KOPT-K1 (cell line): ENCODE results near the gene N4BP2.
"Not testable (repeated sequence)": the region's sequence is repeated elsewhere in the genome, so short reads cannot be mapped to it uniquely, and the experiment has no call there.

Source experiments
- H3K27ac ChIP-seq: fragments of 200-600 bp; sonication (generic); 2 replicates; pipeline ENCODE4 v1.5.1; 2016; ENCODE audit warnings: antibody characterized with exemption, mild to moderate bottlenecking, low read depth, low read length; ENCODE audit not compliant: poor library complexity, severe bottlenecking
- H3K36me3 ChIP-seq: fragments of 200-600 bp; sonication (generic); 2 replicates; pipeline ENCODE4 v1.5.1; 2017; ENCODE audit warnings: antibody characterized with exemption, mild to moderate bottlenecking, low read length, moderate library complexity; ENCODE audit not compliant: insufficient read depth
- H3K9me3 ChIP-seq: fragments of 200-600 bp; sonication (generic); 2 replicates; pipeline ENCODE4 v1.5.1; 2017; ENCODE audit warnings: antibody characterized with exemption, low read length, mild to moderate bottlenecking; ENCODE audit not compliant: insufficient read depth, poor library complexity, severe bottlenecking

Gene N4BP2

GRCh38 chr4:40122941-40123340 lies 66.3 kb downstream of the N4BP2 start:
- H3K36me3 ChIP-seq = peaks cover 54% of the 10 kb centered on the region
- no peaks in the 10 kb centered on the region for H3K9me3 ChIP-seq
- H3K27ac ChIP-seq = no peak overlapping the region

- Histone ChIP-seq H3K9me3 (no peaks in the 10 kb centered on the region), H3K27ac (peak overlapping the region; percentile 59), H3K36me3 (peaks cover 58% of the 10 kb centered on the region)
These were observed 68.0 kb downstream of the N4BP2 start for GRCh38 chr4:40124690-40125089.

GRCh38 chr4:40130401-40131036 lies 73.9 kb downstream of the N4BP2 start:
- peaks cover 86% of the 10 kb centered on the region for H3K36me3 ChIP-seq
- H3K27ac ChIP-seq = no peak overlapping the region
- no peaks in the 10 kb centered on the region for H3K9me3 ChIP-seq

GRCh38 chr4:40132816-40133215 lies 76.2 kb downstream of the N4BP2 start:
- Histone ChIP-seq H3K27ac (no peak overlapping the region), H3K36me3 (peaks cover 87% of the 10 kb centered on the region), H3K9me3 (no peaks in the 10 kb centered on the region)

- Histone ChIP-seq H3K36me3 (peaks cover 80% of the 10 kb centered on the region), H3K27ac (no peak overlapping the region), H3K9me3 (no peaks in the 10 kb centered on the region)
These were observed 77.7 kb downstream of the N4BP2 start for GRCh38 chr4:40134206-40134917.

- H3K36me3 ChIP-seq = peaks cover 73% of the 10 kb centered on the region
- H3K9me3 ChIP-seq, H3K27ac ChIP-seq: not testable (repeated sequence)
These were observed 79.6 kb downstream of the N4BP2 start for GRCh38 chr4:40136202-40136601.

GRCh38 chr4:40140196-40140595 lies 83.5 kb downstream of the N4BP2 start:
- no peak overlapping the region for H3K27ac ChIP-seq
- H3K36me3 ChIP-seq = peaks cover 74% of the 10 kb centered on the region
- no peaks in the 10 kb centered on the region for H3K9me3 ChIP-seq

- not testable (repeated sequence) for H3K9me3 ChIP-seq, H3K27ac ChIP-seq
- peaks cover 74% of the 10 kb centered on the region for H3K36me3 ChIP-seq
These were observed 83.9 kb downstream of the N4BP2 start for GRCh38 chr4:40140597-40140996.

- H3K9me3 ChIP-seq = no peaks in the 10 kb centered on the region
- no peak overlapping the region for H3K27ac ChIP-seq
- H3K36me3 ChIP-seq = peaks cover 53% of the 10 kb centered on the region
These were observed 87.4 kb downstream of the N4BP2 start for GRCh38 chr4:40143926-40144508.

- no peaks in the 10 kb centered on the region for H3K9me3 ChIP-seq
- peaks cover 53% of the 10 kb centered on the region for H3K36me3 ChIP-seq
- H3K27ac ChIP-seq = no peak overlapping the region
These were observed 88.1 kb downstream of the N4BP2 start for GRCh38 chr4:40144716-40145115.

- H3K36me3 ChIP-seq = peaks cover 46% of the 10 kb centered on the region
- not testable (repeated sequence) for H3K9me3 ChIP-seq, H3K27ac ChIP-seq
These were observed 90.8 kb downstream of the N4BP2 start for GRCh38 chr4:40147490-40147889.

GRCh38 chr4:40149960-40150385 lies 93.3 kb downstream of the N4BP2 start:
- Histone ChIP-seq H3K9me3 (no peaks in the 10 kb centered on the region), H3K36me3 (peaks cover 26% of the 10 kb centered on the region), H3K27ac (peak overlapping the region; percentile 67)

GRCh38 chr4:40150932-40151331 lies 94.3 kb downstream of the N4BP2 start:
- Histone ChIP-seq H3K27ac (peak overlapping the region; percentile 67), H3K36me3 (peaks cover 17% of the 10 kb centered on the region; the same call in 1 of the 2 replicates), H3K9me3 (no peaks in the 10 kb centered on the region)

GRCh38 chr4:40152637-40153036 lies 96.0 kb downstream of the N4BP2 start:
- peaks cover 10% of the 10 kb centered on the region; the same call in 1 of the 2 replicates for H3K36me3 ChIP-seq
- H3K9me3 ChIP-seq = no peaks in the 10 kb centered on the region
- H3K27ac ChIP-seq = peak overlapping the region; percentile 67

GRCh38 chr4:40157436-40157835 lies 100.8 kb downstream of the N4BP2 start:
- peaks cover 43% of the 10 kb centered on the region for H3K36me3 ChIP-seq
- no peaks in the 10 kb centered on the region for H3K9me3 ChIP-seq
- H3K27ac ChIP-seq = no peak overlapping the region
